ENCODE data around the gene GATA2. TPM values are rescaled to one million over a fixed set of nuclear protein-coding genes. Genes with fewer than 3 reads are reported as not detected.

GATA2 gene
- polyA plus RNA-seq, 3 donors = 0.07 to 0.36 TPM; not detected in 1

DNA sequence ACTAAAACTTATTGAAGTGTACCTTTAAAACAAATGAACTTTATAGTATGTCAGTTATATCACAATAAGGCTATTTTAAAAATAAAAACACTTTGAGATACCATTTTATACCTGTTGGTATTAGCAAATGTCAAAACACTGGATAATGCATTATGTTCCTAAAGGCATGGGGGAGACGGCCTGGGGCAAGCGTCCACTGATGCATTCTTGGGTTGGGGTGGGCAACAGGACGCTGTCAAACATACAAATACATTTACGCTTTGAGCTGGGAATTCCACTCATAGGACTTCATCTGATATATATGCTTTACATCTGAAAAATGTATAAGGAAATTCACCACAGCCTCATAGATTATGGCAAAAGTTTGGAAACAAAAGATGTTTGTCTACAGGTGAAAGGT is 7.6 kb upstream of the GATA2 start:
- Histone ChIP-seq H3K4me2 (replicated peaks; ENCODE audit: extremely low read depth, low read length, poor library complexity, severe bottlenecking) (no peak overlapping the region), H3K4me1 (ENCODE audit: control insufficient read depth in 1 of 2, insufficient read depth in 2 of 2, low read length in 2 of 2) (peaks cover 4 to 10% of the 10 kb centered on the region in 2 donors), H3K27me3 (ENCODE audit: control insufficient read depth in 2 of 2, insufficient read depth in 2 of 2, low read length in 2 of 2) (peaks cover 0 to 29% of the 10 kb centered on the region in 2 donors), H3K9ac (ENCODE audit: insufficient read depth, low read length, poor library complexity, severe bottlenecking) (no peak overlapping the region), H3K9me3 (replicated peaks in 1 of 2; ENCODE audit: control insufficient read depth in 1 of 2, insufficient read depth in 1 of 2, low read length in 2 of 2) (peaks cover 0 to 5% of the 10 kb centered on the region in 2 donors), H4K20me1 (ENCODE audit: insufficient read depth, low read length) (no peaks in the 10 kb centered on the region), H3K27ac (ENCODE audit: low read depth in 1 of 2, low read length in 2 of 2) (no peak overlapping the region), H3K4me3 (replicated peaks in 1 of 3; ENCODE audit: low read depth in 2 of 3, low read length in 3 of 3) (no peak overlapping the region), H3K36me3 (replicated peaks in 1 of 2; ENCODE audit: control insufficient read depth in 1 of 2, insufficient read depth in 2 of 2, low read length in 2 of 2) (no peaks in the 10 kb centered on the region), H2AFZ (ENCODE audit: insufficient read depth, low read depth, low read length, poor library complexity, severe bottlenecking) (no peak overlapping the region), H3K79me2 (ENCODE audit: insufficient read depth, low read length) (no peaks in the 10 kb centered on the region)
- H3K36me3 Mint-ChIP-seq = peaks cover 0 to 3% of the 10 kb centered on the region in 2 donors
- TF ChIP-seq, protein P1, sequence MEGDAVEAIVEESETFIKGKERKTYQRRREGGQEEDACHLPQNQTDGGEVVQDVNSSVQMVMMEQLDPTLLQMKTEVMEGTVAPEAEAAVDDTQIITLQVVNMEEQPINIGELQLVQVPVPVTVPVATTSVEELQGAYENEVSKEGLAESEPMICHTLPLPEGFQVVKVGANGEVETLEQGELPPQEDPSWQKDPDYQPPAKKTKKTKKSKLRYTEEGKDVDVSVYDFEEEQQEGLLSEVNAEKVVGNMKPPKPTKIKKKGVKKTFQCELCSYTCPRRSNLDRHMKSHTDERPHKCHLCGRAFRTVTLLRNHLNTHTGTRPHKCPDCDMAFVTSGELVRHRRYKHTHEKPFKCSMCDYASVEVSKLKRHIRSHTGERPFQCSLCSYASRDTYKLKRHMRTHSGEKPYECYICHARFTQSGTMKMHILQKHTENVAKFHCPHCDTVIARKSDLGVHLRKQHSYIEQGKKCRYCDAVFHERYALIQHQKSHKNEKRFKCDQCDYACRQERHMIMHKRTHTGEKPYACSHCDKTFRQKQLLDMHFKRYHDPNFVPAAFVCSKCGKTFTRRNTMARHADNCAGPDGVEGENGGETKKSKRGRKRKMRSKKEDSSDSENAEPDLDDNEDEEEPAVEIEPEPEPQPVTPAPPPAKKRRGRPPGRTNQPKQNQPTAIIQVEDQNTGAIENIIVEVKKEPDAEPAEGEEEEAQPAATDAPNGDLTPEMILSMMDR (IDR thresholded peaks at IDR 0.05) = no peak
- peaks cover 25 to 42% (median 32%) of the 10 kb centered on the region in 3 donors for H3K27me3 Mint-ChIP-seq (ENCODE audit: low read depth in 3 of 3)
- no peak overlapping the region for H3K27ac Mint-ChIP-seq
- intact Hi-C loops (cut with micrococcal nuclease) = no loop called here
- no peak overlapping the region for H3K4me3 Mint-ChIP-seq
- peaks cover 12% of the 10 kb centered on the region for H3K4me1 Mint-ChIP-seq
- peaks cover 0 to 9% (median 0%) of the 10 kb centered on the region in 7 donors for H3K9me3 Mint-ChIP-seq
- no CpG with 5 or more reads among the region's 4 CpGs for WGBS (ENCODE audit: insufficient coverage)
- no peak for DNase-seq

DNA sequence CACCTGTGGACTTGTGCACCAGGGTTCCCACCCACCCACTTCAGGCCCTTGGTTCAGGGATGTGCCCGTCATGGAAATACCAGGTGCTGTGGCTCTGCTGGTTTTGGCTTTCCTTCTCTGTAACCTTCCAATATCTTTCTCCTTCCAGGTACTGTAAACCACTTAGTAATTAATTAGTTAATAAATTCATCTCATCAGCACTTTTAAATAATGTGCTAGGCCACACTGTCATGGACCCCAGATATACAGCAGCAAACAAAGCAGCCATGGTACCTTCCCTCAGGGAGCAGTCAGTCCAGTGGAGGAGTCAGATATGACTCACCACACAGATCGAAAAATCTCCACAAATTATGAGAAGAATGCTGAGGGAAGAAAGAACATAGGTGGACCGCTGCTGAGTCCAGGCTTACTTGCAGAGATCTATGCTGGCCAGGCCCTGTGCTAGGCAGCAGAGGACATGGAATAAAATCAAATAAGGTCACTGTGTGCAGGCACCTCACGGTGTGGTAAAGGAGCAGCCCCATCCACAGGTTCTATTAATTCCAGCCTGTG is 6.8 kb upstream of the GATA2 start:
- no CpG with 5 or more reads among the region's 4 CpGs for WGBS (ENCODE audit: insufficient coverage)
- Mint-ChIP-seq H3K4me3 (no peak overlapping the region), H3K4me1 (peaks cover 9% of the 10 kb centered on the region), H3K27ac (no peak overlapping the region), H3K9me3 (peaks cover 0 to 9% (median 0%) of the 10 kb centered on the region in 7 donors), H3K27me3 (ENCODE audit: low read depth in 3 of 3) (peaks cover 31 to 48% (median 40%) of the 10 kb centered on the region in 3 donors), H3K36me3 (peaks cover 0 to 3% of the 10 kb centered on the region in 2 donors)
- Histone ChIP-seq H3K36me3 (replicated peaks in 1 of 2; ENCODE audit: control insufficient read depth in 1 of 2, insufficient read depth in 2 of 2, low read length in 2 of 2) (no peaks in the 10 kb centered on the region), H3K27me3 (ENCODE audit: control insufficient read depth in 2 of 2, insufficient read depth in 2 of 2, low read length in 2 of 2) (peaks cover 0 to 36% of the 10 kb centered on the region in 2 donors), H3K4me3 (replicated peaks in 1 of 3; ENCODE audit: low read depth in 2 of 3, low read length in 3 of 3) (no peak overlapping the region), H3K9me3 (replicated peaks in 1 of 2; ENCODE audit: control insufficient read depth in 1 of 2, insufficient read depth in 1 of 2, low read length in 2 of 2) (peaks cover 0 to 5% of the 10 kb centered on the region in 2 donors), H3K9ac (ENCODE audit: insufficient read depth, low read length, poor library complexity, severe bottlenecking) (no peak overlapping the region), H3K27ac (ENCODE audit: low read depth in 1 of 2, low read length in 2 of 2) (no peak overlapping the region), H2AFZ (ENCODE audit: insufficient read depth, low read depth, low read length, poor library complexity, severe bottlenecking) (no peak overlapping the region), H4K20me1 (ENCODE audit: insufficient read depth, low read length) (no peaks in the 10 kb centered on the region), H3K4me1 (ENCODE audit: control insufficient read depth in 1 of 2, insufficient read depth in 2 of 2, low read length in 2 of 2) (peaks cover 4 to 10% of the 10 kb centered on the region in 2 donors), H3K4me2 (replicated peaks; ENCODE audit: extremely low read depth, low read length, poor library complexity, severe bottlenecking) (no peak overlapping the region), H3K79me2 (ENCODE audit: insufficient read depth, low read length) (no peaks in the 10 kb centered on the region)
- intact Hi-C loops (cut with micrococcal nuclease) = loop anchor here (5.0 to 10.0 kb wide), 2 partner anchors 108 to 405 kb away; no protein-coding TSS in a partner anchor
- DNase-seq = no peak
- TF ChIP-seq, protein P1 (IDR thresholded peaks at IDR 0.05) = no peak

All from CD14-positive monocyte (primary cell).